Measurements from ENCODE around the gene CS. TPM values are rescaled to one million over a fixed set of nuclear protein-coding genes. Genes with fewer than 3 reads are reported as not detected.

Gene CS
- total RNA-seq, 1 experiment from 2014 or later, result 250 TPM

- Histone ChIP-seq H2BK12ac (ENCODE audit: insufficient read length, low read depth, low read length) (no peak overlapping the region), H3K27me3 (ENCODE audit: insufficient read depth, low read length) (no peaks in the 10 kb centered on the region), H3K23me2 (ENCODE audit: insufficient read length, low read depth, low read length, poor library complexity, severe bottlenecking) (no peaks in the 10 kb centered on the region), H3T11ph (ENCODE audit: low read length) (no peak overlapping the region), H4K8ac (replicated peaks; ENCODE audit: insufficient read length, low read depth, low read length) (no peak overlapping the region), H3K79me2 (ENCODE audit: insufficient read depth, low read length) (no peaks in the 10 kb centered on the region), H2AFZ (ENCODE audit: low read length) (no peak overlapping the region), H2BK20ac (ENCODE audit: low read depth, low read length, poor library complexity, severe bottlenecking) (no peak overlapping the region), H4K20me1 (ENCODE audit: control insufficient read depth, insufficient read depth, insufficient read length) (no peaks in the 10 kb centered on the region), H3K9me3 (ENCODE audit: control insufficient read depth, low read depth, low read length) (no peaks in the 10 kb centered on the region), H2BK15ac (ENCODE audit: low read depth, low read length) (no peak overlapping the region), H3K27ac (ENCODE audit: insufficient read length, low read depth, low read length) (no peak overlapping the region), H3K14ac (ENCODE audit: insufficient read depth, low read length) (no peak overlapping the region), H3K4me1 (ENCODE audit: insufficient read depth, low read length) (no peaks in the 10 kb centered on the region), H3K4me2 (ENCODE audit: insufficient read depth, insufficient read length, low read length) (no peak overlapping the region), H2BK5ac (ENCODE audit: insufficient read length, low read length) (no peak overlapping the region), H3K9ac (ENCODE audit: extremely low read depth, insufficient read length, low read length) (no peak overlapping the region), H3K4ac (ENCODE audit: low read depth, low read length) (no peak overlapping the region), H3K79me1 (ENCODE audit: insufficient read depth, low read depth, low read length, poor library complexity, severe bottlenecking) (no peaks in the 10 kb centered on the region), H4K5ac (ENCODE audit: insufficient read length, low read depth, low read length) (no peak overlapping the region), H4K91ac (ENCODE audit: insufficient read length, low read depth, low read length) (no peak overlapping the region), H2AK5ac (ENCODE audit: insufficient read length, low read length) (no peak overlapping the region), H3K18ac (ENCODE audit: insufficient read length, low read depth, low read length) (no peak overlapping the region), H2BK120ac (ENCODE audit: low read depth, low read length, poor library complexity, severe bottlenecking) (no peak overlapping the region), H3K56ac (ENCODE audit: insufficient read length, low read depth, low read length) (no peak overlapping the region), H3K23ac (ENCODE audit: insufficient read length, low read depth, low read length) (no peak overlapping the region)
- no peak for DNase-seq
- H3K36me3 Mint-ChIP-seq (ENCODE audit: insufficient read depth in 1 of 3, low read depth in 3 of 3), result peaks cover 31 to 79% (median 52%) of the 10 kb centered on the region in 3 experiments
- no peaks in the 10 kb centered on the region for H3K4me1 Mint-ChIP-seq
- no peaks in the 10 kb centered on the region for H3K27me3 Mint-ChIP-seq (ENCODE audit: low read depth)
- no peaks in the 10 kb centered on the region for H3K9me3 Mint-ChIP-seq
- no peak overlapping the region; a peak in 1 of 7 replicates for H3K27ac Mint-ChIP-seq
- no peak for TF ChIP-seq CTCF (conservative IDR thresholded peaks at IDR 0.05)
- no peak overlapping the region for H3K4me3 Mint-ChIP-seq
Observed at GRCh38 chr12:56280849-56281248, 19.3 kb downstream of the CS start.

Data from H9 (cell line).